DOHH2 (cell line): ENCODE results near the gene DCTN3.

Source experiments
- EZH2phosphoT487 ChIP-seq: fragments of 200-600 bp; sonication (generic); IDR thresholded peaks from 2 replicates; pipeline ENCODE4 v1.6.1; 2017; ENCODE audit warnings: borderline replicate concordance, mild to moderate bottlenecking, antibody characterized with exemption, low read length, moderate library complexity, mixed read lengths
- TF ChIP-seq, protein P1 (sequence below): fragments of 200-600 bp; sonication (generic); IDR thresholded peaks from one replicate; pipeline ENCODE4 v1.5.1; 2014; ENCODE audit warnings: antibody characterized with exemption, mild to moderate bottlenecking, low read depth, low read length; ENCODE audit not compliant: poor library complexity, severe bottlenecking

DNA sequence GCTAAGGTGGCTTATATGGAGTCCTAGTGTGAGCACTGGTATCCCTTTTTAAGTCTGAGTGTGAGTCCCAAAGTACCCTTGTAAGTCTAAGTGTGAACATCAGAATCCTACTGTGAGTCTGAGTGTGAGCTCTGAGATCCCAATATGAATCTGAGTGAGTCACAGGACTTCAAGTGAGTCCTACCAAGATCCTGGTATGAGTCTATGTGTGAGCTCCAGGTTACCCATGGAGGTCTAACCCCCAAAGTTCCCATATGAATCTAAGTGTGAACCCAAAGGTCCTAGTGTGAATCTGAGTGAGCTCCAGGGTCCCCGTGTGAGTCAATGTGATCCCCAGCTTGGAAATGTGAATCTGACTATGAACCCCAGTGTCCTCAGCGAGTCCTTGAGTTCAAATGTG, 33.0 kb downstream of the DCTN3 start:
- TF ChIP-seq, protein P1, sequence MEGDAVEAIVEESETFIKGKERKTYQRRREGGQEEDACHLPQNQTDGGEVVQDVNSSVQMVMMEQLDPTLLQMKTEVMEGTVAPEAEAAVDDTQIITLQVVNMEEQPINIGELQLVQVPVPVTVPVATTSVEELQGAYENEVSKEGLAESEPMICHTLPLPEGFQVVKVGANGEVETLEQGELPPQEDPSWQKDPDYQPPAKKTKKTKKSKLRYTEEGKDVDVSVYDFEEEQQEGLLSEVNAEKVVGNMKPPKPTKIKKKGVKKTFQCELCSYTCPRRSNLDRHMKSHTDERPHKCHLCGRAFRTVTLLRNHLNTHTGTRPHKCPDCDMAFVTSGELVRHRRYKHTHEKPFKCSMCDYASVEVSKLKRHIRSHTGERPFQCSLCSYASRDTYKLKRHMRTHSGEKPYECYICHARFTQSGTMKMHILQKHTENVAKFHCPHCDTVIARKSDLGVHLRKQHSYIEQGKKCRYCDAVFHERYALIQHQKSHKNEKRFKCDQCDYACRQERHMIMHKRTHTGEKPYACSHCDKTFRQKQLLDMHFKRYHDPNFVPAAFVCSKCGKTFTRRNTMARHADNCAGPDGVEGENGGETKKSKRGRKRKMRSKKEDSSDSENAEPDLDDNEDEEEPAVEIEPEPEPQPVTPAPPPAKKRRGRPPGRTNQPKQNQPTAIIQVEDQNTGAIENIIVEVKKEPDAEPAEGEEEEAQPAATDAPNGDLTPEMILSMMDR: no peak
- TF ChIP-seq EZH2phosphoT487: no peak
